ENCODE data around the gene NEK11.

GRCh38 chr3:131072099-131072559 lies 45.5 kb downstream of the NEK11 start:
- TF ChIP-seq POLR2AphosphoS5 (IDR thresholded peaks at IDR 0.05; ENCODE audit: low read depth, low read length) (no peak), SIN3A (IDR thresholded peaks at IDR 0.05; ENCODE audit: borderline replicate concordance, low read depth, low read length) (no peak), CTCF (IDR thresholded peaks at IDR 0.05) (no peak), REST (IDR thresholded peaks at IDR 0.05; ENCODE audit: low read depth, low read length) (no peak), USF2 (IDR thresholded peaks at IDR 0.05; ENCODE audit: borderline replicate concordance, low read depth, low read length) (no peak), EZH2phosphoT487 (IDR thresholded peaks at IDR 0.05; ENCODE audit: borderline replicate concordance, low read depth) (no peak), YY1 (IDR thresholded peaks at IDR 0.05; ENCODE audit: low read depth) (no peak), ELF1 (IDR thresholded peaks at IDR 0.05) (no peak), USF1 (IDR thresholded peaks at IDR 0.05; ENCODE audit: borderline replicate concordance, low read depth) (no peak), TEAD4 (IDR thresholded peaks at IDR 0.05; ENCODE audit: borderline replicate concordance, insufficient read depth) (no peak)

All from SK-N-SH (cell line).